Measurements from ENCODE around the gene GMFB. TPM values are rescaled to one million over a fixed set of nuclear protein-coding genes. Genes with fewer than 3 reads are reported as not detected.

Gene GMFB
- total and polyA plus RNA-seq, 10 of the 15 experiments (the other 5 are each of a cell fraction or from before 2014, with no cell fraction given), result 29.3 to 71.0 (median 50.8) TPM

DNA sequence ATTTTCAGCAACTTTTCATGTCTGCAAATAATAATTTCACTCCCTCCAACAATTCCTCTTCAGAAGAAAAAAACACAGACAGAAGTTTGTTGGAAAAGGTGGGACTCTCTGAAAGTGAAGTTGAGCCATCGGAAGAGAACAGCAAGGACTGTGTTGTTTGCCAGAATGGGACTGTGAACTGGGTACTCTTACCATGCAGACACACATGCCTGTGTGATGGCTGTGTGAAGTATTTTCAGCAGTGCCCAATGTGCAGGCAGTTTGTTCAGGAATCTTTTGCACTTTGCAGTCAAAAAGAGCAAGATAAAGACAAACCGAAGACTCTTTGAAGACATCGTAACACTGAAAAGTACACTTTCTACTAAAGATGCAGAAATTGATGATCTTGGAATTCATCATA is 49.3 kb upstream of the GMFB start:
- ChIA-PET SMC1A (ENCODE audit: uncharacterized antibody, unreplicated experiment) (interaction anchor here (1.4 kb wide), 1 partner anchor 11 kb away, joined by 4 read pairs; no protein-coding TSS in a partner anchor), CTCF (interaction anchor here (1.0 to 1.6 kb wide), 3 partner anchors 16 to 235 kb away, joined by 3 to 4 read pairs (median 3); partner anchors contain the start of gene CGRRF1), RAD21 (ENCODE audit: unreplicated experiment) (interaction anchor here (1.2 kb wide), 1 partner anchor 28 kb away, joined by 3 read pairs; the partner anchor contains the start of gene CGRRF1), POLR2A (interaction anchor here (0.6 kb wide), 1 partner anchor 376 kb away, joined by 3 read pairs; no protein-coding TSS in a partner anchor)
- BruUV-seq (replicated peaks), result no TSS peak
- TF ChIP-seq TARDBP (IDR thresholded peaks at IDR 0.05; ENCODE audit: borderline replicate concordance) (no peak), IKZF1 (conservative IDR thresholded peaks at IDR 0.05) (no peak), SUPT20H (IDR thresholded peaks at IDR 0.05; ENCODE audit: borderline replicate concordance, control insufficient read depth, low read depth, low read length) (no peak), RBBP5 (conservative IDR thresholded peaks at IDR 0.05) (no peak), PML (IDR thresholded peaks at IDR 0.05; ENCODE audit: low read length) (no peak), JUNB (IDR thresholded peaks at IDR 0.05) (no peak), NFYA (IDR thresholded peaks at IDR 0.05; ENCODE audit: borderline replicate concordance, low read depth, low read length) (no peak), SIX5 (IDR thresholded peaks at IDR 0.05; ENCODE audit: low read depth, low read length, severe bottlenecking) (no peak), SRF (IDR thresholded peaks at IDR 0.05; ENCODE audit: low read depth in 2 of 2, low read length in 2 of 2) (no peak)
- TF ChIP-seq, protein P1, sequence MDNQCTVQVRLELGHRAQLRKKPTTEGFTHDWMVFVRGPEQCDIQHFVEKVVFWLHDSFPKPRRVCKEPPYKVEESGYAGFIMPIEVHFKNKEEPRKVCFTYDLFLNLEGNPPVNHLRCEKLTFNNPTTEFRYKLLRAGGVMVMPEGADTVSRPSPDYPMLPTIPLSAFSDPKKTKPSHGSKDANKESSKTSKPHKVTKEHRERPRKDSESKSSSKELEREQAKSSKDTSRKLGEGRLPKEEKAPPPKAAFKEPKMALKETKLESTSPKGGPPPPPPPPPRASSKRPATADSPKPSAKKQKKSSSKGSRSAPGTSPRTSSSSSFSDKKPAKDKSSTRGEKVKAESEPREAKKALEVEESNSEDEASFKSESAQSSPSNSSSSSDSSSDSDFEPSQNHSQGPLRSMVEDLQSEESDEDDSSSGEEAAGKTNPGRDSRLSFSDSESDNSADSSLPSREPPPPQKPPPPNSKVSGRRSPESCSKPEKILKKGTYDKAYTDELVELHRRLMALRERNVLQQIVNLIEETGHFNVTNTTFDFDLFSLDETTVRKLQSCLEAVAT (IDR thresholded peaks at IDR 0.05), result no peak
- TF ChIP-seq, protein P2, sequence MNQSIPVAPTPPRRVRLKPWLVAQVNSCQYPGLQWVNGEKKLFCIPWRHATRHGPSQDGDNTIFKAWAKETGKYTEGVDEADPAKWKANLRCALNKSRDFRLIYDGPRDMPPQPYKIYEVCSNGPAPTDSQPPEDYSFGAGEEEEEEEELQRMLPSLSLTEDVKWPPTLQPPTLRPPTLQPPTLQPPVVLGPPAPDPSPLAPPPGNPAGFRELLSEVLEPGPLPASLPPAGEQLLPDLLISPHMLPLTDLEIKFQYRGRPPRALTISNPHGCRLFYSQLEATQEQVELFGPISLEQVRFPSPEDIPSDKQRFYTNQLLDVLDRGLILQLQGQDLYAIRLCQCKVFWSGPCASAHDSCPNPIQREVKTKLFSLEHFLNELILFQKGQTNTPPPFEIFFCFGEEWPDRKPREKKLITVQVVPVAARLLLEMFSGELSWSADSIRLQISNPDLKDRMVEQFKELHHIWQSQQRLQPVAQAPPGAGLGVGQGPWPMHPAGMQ (IDR thresholded peaks at IDR 0.05; ENCODE audit: borderline replicate concordance), result no peak
- WGBS (ENCODE audit: insufficient coverage, insufficient replicate concordance, low lambda C conversion rate, missing lambda C conversion rate), result 97% methylated on average over 3 of the region's 3 CpGs
- DNase-seq (ENCODE audit: low read depth, low spot score) (no peak), FAIRE-seq (no peak), ATAC-seq (no peak)
- Histone ChIP-seq H2AFZ (ENCODE audit: control insufficient read depth, low read depth, low read length) (no peak overlapping the region), H3K9me3 (replicated peaks; ENCODE audit: control insufficient read depth, insufficient read depth, low read length) (no peaks in the 10 kb centered on the region), H3K4me2 (ENCODE audit: control insufficient read depth, insufficient read depth) (no peak overlapping the region), H3K4me1 (ENCODE audit: control insufficient read depth, insufficient read depth, low read length) (peaks cover 3% of the 10 kb centered on the region; the same call in 1 of the 2 replicates), H4K20me1 (ENCODE audit: control insufficient read depth, insufficient read depth) (no peaks in the 10 kb centered on the region), H3K79me2 (ENCODE audit: control insufficient read depth, insufficient read depth, low read length) (no peaks in the 10 kb centered on the region), H3K27ac (ENCODE audit: control insufficient read depth, insufficient read depth) (no peak overlapping the region), H3K27me3 (replicated peaks in 1 of 2; ENCODE audit: control insufficient read depth in 2 of 2, insufficient read depth in 2 of 2, low read length in 1 of 2) (no peaks in the 10 kb centered on the region), H3K36me3 (ENCODE audit: control insufficient read depth in 2 of 2, insufficient read depth in 2 of 2, low read length in 1 of 2) (no peaks in the 10 kb centered on the region; a peak in 1 of 4 replicates), H3K4me3 (no peak overlapping the region), H3K9ac (ENCODE audit: control insufficient read depth, insufficient read depth, low read length) (no peak overlapping the region)
- in situ Hi-C loops (cut with MboI) (no loop called here), intact Hi-C loops (cut with micrococcal nuclease; ENCODE audit: unreplicated experiment) (no loop called here)
